GM12891 (cell line): Measurements from ENCODE around the gene FBXL20.

Experiments used
- POLR2A ChIP-seq: IDR thresholded peaks from 2 replicates; pipeline ENCODE4 v1.6.1; 2011; ENCODE audit warnings: low read depth, low read length, control low read depth
- POLR2AphosphoS5 ChIP-seq: IDR thresholded peaks from 2 replicates; pipeline ENCODE4 v1.6.1; 2011; ENCODE audit warnings: low read depth, low read length, control low read depth

- TF ChIP-seq POLR2AphosphoS5 (no peak), POLR2A (no peak)
These were observed 59.9 kb downstream of the FBXL20 start for GRCh38 chr17:39341541-39341940.
